Measurements from ENCODE around the gene ZCCHC7. TPM values are rescaled to one million over a fixed set of nuclear protein-coding genes. Genes with fewer than 3 reads are reported as not detected.

Gene ZCCHC7
- total and polyA plus RNA-seq, 9 of the 15 experiments (the other 6 are each of a cell fraction or from before 2014, with no cell fraction given) = 34.1 to 68.9 (median 48.8) TPM

- Histone ChIP-seq H3K4me1 (replicated peaks in 1 of 2; ENCODE audit: control insufficient read depth in 2 of 2, insufficient read depth in 2 of 2, low read length in 2 of 2) (peaks cover 4 to 30% of the 10 kb centered on the region in 2 experiments), H3K27ac (ENCODE audit: extremely low read depth, low read depth, low read length) (peak overlapping the region; percentile 79), H4K20me1 (replicated peaks; ENCODE audit: control insufficient read depth, insufficient read depth, low read length) (no peaks in the 10 kb centered on the region), H3K36me3 (ENCODE audit: control insufficient read depth, insufficient read depth, low read length) (peaks cover 29% of the 10 kb centered on the region; the same call in 2 of the 3 replicates), H3K4me2 (ENCODE audit: insufficient read depth, low read length) (peak overlapping the region; percentile 23; the same call in 1 of the 2 replicates), H3K9me1 (ENCODE audit: control insufficient read depth, insufficient read depth, low read length) (no peaks in the 10 kb centered on the region), H3K9ac (ENCODE audit: insufficient read depth in 1 of 2, low read depth in 2 of 2, low read length in 2 of 2) (peak overlapping the region in 1 of 2 experiments; percentile 54; a peak in 3 of 4 replicates), H3K4me3 (no peak overlapping the region), H3K79me2 (ENCODE audit: control insufficient read depth, insufficient read depth, low read length) (peaks cover 63% of the 10 kb centered on the region), H2AFZ (ENCODE audit: low read depth, low read length) (peak overlapping the region; percentile 45; the same call in 1 of the 2 replicates), H3K9me3 (replicated peaks; ENCODE audit: control insufficient read depth, insufficient read depth, low read depth, low read length) (no peaks in the 10 kb centered on the region), H3K27me3 (ENCODE audit: control insufficient read depth in 2 of 2, insufficient read depth in 2 of 2, low read length in 2 of 2) (no peaks in the 10 kb centered on the region)
- WGBS (ENCODE audit: insufficient coverage, low coverage, missing lambda C conversion rate) = 76% methylated on average over 2 of the region's 2 CpGs
- in situ Hi-C loops (cut with MboI) = no loop called here
- ATAC-seq (peak; percentile 57), DNase-seq (ENCODE audit: extremely low read depth in 1 of 4, low spot score in 3 of 4) (peak in 2 of 4 experiments; percentile 22 to 42), FAIRE-seq (no peak)
- ChIA-PET CTCF (ENCODE audit: low intra/inter-chr PET ratio) (no interaction called here), POLR2A (interaction anchor here (0.6 to 1.5 kb wide), 8 partner anchors 9 to 183 kb away, joined by 3 to 8 read pairs (median 4); no protein-coding TSS in a partner anchor)
- intact Hi-C loops (cut with micrococcal nuclease) = loop anchor here (10.0 kb wide), 1 partner anchor 156 kb away; no protein-coding TSS in a partner anchor
- BruUV-seq (replicated peaks) = no TSS peak
- TF ChIP-seq SRSF9 (IDR thresholded peaks at IDR 0.05; ENCODE audit: borderline replicate concordance, low read depth, low read length) (no peak), STAG1 (CRISPR knock-in tag; IDR thresholded peaks at IDR 0.05; ENCODE audit: borderline replicate concordance) (no peak), ZNF133 (CRISPR knock-in tag; IDR thresholded peaks at IDR 0.05) (no peak), SMARCC2 (IDR thresholded peaks at IDR 0.05; ENCODE audit: low read depth) (no peak), RNF2 (IDR thresholded peaks at IDR 0.05) (no peak), CHD2 (IDR thresholded peaks at IDR 0.05; ENCODE audit: low read depth, low read length) (no peak), CREB3 (tag; conservative IDR thresholded peaks at IDR 0.05; ENCODE audit: low read depth) (no peak), MTA2 (IDR thresholded peaks at IDR 0.05; ENCODE audit: low read depth) (no peak), ZNF511 (CRISPR knock-in tag; IDR thresholded peaks at IDR 0.05) (no peak), KDM1A (IDR thresholded peaks at IDR 0.05) (no peak), E2F5 (CRISPR knock-in tag; IDR thresholded peaks at IDR 0.05) (no peak), OTX1 (CRISPR knock-in tag; IDR thresholded peaks at IDR 0.05) (no peak), NELFE (IDR thresholded peaks at IDR 0.05; ENCODE audit: insufficient read depth, insufficient read length) (no peak), HDAC3 (IDR thresholded peaks at IDR 0.05; ENCODE audit: borderline replicate concordance, partially characterized antibody) (no peak), PHB (CRISPR knock-in tag; IDR thresholded peaks at IDR 0.05) (no peak), GTF2A2 (tag; IDR thresholded peaks at IDR 0.05) (no peak), HMG20A (CRISPR knock-in tag; conservative IDR thresholded peaks at IDR 0.05) (no peak), TAL1 (IDR thresholded peaks at IDR 0.05) (peak; percentile 36), SMC3 (conservative IDR thresholded peaks at IDR 0.05; ENCODE audit: insufficient read depth, low read depth, low read length) (no peak), MEF2A (IDR thresholded peaks at IDR 0.05; ENCODE audit: control insufficient read depth, low read depth, low read length) (no peak), FOXP1 (CRISPR knock-in tag; IDR thresholded peaks at IDR 0.05) (no peak), JUNB (CRISPR knock-in tag; conservative IDR thresholded peaks at IDR 0.05) (no peak)
These were observed 180.9 kb downstream of the ZCCHC7 start for GRCh38 chr9:37301042-37301853.
